HG03575 (cell line): ENCODE data around the gene MRAS.

Experiments used
- ATAC-seq: cut with Tn5 transposase; IDR thresholded peaks from one replicate; pipeline ENCODE4 v1.9.1; 2021; ENCODE audit not compliant: unreplicated experiment, insufficient number of reproducible peaks, low FRiP score; ENCODE audit errors: extremely low read depth

The MRAS gene

GRCh38 chr3:138434875-138435772 lies 86.7 kb downstream of the MRAS start:
- ATAC-seq, result no peak

- no peak for ATAC-seq
These were observed 87.5 kb downstream of the MRAS start for GRCh38 chr3:138435840-138436239.

DNA sequence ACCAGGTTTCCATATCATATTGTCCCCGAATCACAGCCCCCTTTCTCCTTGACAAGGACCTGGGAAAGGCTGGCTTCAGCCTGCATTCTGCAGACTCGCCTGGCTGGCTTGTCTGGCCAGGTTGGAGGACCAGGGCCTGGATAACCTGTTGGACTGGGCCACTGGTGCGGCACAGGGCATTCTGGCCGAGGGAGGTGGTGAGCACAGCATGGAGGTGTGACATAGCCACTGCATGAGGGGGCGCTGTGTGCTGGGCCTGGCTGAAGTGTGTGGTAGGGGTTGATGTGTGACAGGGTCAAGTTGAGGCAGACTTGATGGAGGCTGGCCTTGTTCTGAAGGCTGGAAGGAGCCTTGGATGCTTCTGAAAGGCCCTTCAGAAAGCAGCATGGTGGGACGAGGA lies 88.9 kb downstream of the MRAS start:
- no peak for ATAC-seq

DNA sequence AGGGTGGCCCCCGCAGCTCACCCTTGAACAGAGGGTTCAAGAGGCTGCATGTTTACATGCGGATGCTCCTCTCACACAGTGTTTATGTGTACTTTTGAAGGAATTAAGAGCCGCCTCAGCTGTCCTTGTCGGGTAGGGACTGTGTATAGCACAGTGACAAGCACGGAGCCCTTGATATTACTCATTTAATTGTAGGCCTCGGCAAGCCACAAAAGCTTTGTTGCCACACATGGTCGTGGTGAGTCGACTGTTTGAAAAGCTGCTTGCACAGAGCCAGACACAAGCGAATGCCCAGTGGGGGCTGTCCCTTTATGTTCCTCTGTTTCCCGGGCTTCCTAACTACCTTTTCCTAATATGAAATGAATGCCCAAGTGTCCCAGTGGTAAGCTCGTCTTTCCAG lies 90.5 kb downstream of the MRAS start:
- ATAC-seq, result no peak

GRCh38 chr3:138439646-138440045 lies 91.3 kb downstream of the MRAS start:
- no peak for ATAC-seq

DNA sequence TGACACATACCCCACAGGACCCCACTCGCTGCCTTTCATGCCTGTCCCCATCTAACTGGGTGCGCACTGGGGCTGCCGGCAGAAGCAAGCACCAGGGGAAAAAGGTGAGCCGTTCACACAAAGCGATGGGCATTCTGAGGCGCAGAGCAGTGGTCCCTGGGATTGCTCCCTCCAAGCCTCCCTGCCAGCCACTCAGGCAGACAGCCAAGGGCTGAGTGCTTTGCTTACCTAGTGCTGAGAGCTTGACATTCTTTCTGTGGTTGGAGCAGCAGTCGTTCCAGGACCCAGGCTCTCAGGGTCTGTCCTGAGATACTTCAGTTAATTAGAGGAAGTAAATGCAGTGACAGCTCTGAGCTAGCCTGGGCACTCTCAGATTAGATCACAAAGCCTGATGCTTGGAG lies 91.7 kb downstream of the MRAS start:
- ATAC-seq, result no peak

GRCh38 chr3:138440596-138440995 lies 92.2 kb downstream of the MRAS start:
- ATAC-seq, result no peak

DNA sequence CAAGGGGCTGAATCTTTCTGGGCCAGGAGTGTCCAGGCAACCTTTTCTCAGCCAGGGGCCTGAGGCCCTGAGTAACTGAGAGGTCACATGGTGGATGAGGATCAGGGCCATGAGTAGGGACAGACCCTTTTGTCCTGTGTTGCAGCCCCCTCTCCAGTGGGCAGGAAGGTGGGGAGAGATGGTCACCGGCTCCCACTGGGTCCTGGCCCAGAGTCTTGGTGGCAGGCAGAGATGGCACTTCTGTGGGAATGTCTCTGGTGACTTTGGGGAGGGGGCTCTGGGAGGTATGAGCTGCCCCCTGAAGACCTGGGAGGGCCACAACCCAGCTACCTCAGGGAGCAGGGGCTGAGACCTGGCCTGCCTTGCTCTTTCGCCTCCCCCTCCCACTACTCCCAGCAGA lies 92.9 kb downstream of the MRAS start:
- ATAC-seq, result no peak

DNA sequence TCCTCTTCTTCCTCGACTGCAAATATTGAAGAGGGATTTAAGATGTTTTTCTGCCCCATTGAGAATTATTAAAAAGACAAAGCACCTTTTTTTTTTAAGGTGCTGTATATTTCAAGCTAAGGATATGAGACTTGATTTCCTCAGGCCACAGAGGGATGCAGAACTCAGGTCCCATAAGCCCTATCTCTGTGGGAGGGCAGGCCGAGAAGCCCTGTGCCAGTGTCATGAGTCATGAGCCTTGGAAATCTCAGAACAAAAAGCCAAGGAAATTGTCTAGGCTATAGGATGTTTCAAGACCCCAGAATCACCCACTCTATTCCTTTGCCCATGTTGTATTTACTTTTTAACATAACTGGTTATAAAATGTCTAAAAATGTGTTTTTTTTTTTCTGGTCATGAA lies 93.4 kb downstream of the MRAS start:
- ATAC-seq, result no peak

- no peak for ATAC-seq
These were observed 94.1 kb downstream of the MRAS start for GRCh38 chr3:138442433-138442832.

GRCh38 chr3:138443091-138443490 lies 94.7 kb downstream of the MRAS start:
- ATAC-seq, result no peak

GRCh38 chr3:138443521-138444503 lies 95.4 kb downstream of the MRAS start:
- no peak for ATAC-seq

- ATAC-seq, result no peak
These were observed 96.9 kb downstream of the MRAS start for GRCh38 chr3:138445236-138445635.

DNA sequence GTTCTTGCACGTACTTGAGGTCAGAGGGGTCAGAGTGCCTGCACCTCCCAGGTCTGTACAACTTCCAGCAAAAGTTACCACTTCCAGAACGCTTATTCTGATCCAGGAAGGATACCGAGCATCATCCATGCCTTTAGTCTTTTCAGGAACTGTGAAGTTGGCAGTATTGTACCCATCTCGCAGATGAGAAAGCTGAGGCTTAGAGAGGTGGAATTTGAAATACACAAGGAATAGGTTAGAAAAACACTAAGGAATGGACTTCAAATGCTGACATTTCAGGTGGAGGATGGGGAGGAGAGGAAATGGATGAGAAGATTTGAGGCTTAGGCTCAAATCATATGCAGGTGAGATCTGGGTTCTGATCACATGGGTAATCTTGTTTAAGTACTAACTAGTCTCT lies 97.3 kb downstream of the MRAS start:
- no peak for ATAC-seq

- no peak for ATAC-seq
These were observed 100.3 kb downstream of the MRAS start for GRCh38 chr3:138448631-138449030.

DNA sequence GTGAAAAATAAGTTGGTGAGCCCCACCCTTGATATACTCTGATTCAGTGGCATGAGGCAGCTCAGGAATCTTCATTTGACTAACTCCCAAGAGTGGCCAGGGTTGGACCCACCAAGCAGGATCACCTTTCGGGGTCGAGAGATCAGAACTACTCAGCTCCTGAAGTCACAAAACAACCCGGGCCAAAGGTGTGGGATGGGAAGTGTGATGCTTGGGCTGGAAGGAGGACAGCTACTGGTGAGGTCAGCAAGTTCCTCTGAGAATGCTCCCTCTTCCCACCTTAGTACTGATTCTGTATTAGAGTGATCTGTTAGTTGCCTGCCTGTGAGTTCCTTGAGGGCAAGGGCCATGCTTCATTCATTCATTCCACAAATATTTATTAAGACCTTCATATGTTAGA lies 101.1 kb downstream of the MRAS start:
- ATAC-seq, result no peak

- no peak for ATAC-seq
These were observed 101.8 kb downstream of the MRAS start for GRCh38 chr3:138450181-138450580.

- no peak for ATAC-seq
These were observed 102.5 kb downstream of the MRAS start for GRCh38 chr3:138450704-138451424.

GRCh38 chr3:138451595-138452162 lies 103.3 kb downstream of the MRAS start:
- ATAC-seq, result no peak
